ENCODE measurements around the gene CLVS2.

DNA sequence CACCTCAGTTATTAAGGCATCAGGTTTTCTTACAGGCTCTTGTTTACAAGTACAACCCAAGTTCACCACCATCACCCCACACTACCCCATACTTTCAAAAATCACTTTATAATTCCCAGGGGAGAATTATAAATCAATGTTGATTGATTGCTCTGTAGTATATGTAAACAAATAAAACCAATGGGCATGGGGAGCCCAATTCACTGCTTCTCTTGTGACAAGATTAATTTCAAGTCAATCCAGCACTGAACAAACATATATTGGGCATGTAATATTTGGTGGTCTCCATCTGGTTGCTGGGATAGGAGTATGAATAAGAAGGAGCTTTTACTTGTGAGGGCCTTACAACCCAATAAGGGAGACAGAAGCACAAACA is 95.8 kb downstream of the CLVS2 start:
- TF ChIP-seq, protein P1, sequence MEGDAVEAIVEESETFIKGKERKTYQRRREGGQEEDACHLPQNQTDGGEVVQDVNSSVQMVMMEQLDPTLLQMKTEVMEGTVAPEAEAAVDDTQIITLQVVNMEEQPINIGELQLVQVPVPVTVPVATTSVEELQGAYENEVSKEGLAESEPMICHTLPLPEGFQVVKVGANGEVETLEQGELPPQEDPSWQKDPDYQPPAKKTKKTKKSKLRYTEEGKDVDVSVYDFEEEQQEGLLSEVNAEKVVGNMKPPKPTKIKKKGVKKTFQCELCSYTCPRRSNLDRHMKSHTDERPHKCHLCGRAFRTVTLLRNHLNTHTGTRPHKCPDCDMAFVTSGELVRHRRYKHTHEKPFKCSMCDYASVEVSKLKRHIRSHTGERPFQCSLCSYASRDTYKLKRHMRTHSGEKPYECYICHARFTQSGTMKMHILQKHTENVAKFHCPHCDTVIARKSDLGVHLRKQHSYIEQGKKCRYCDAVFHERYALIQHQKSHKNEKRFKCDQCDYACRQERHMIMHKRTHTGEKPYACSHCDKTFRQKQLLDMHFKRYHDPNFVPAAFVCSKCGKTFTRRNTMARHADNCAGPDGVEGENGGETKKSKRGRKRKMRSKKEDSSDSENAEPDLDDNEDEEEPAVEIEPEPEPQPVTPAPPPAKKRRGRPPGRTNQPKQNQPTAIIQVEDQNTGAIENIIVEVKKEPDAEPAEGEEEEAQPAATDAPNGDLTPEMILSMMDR (IDR thresholded peaks at IDR 0.05), result no peak
- no peak for TF ChIP-seq EP300 (IDR thresholded peaks at IDR 0.05)
